Thyroid gland (tissue), 4 donors: ENCODE data around the gene ACAP2.

ENCODE experiments used
- CTCF ChIP-seq, 6 experiments: fragments of 200-600 bp in 3 of 6; fragments of 450-650 bp in 3 of 6; sonication (generic) in 3 of 6; IDR thresholded peaks; one replicate each; pipeline ENCODE4 v1.5.1; 2016 to 2019; ENCODE audit warnings: antibody characterized with exemption in 6 of 6, mild to moderate bottlenecking in 2 of 6, inconsistent platforms in 1 of 6, moderate library complexity in 1 of 6
- POLR2A ChIP-seq, 2 donors: fragments of 450-650 bp; IDR thresholded peaks; one replicate each; pipeline ENCODE4 v1.6.1; 2017; ENCODE audit warnings: antibody characterized with exemption in 2 of 2, mild to moderate bottlenecking in 2 of 2, moderate library complexity in 1 of 2

DNA sequence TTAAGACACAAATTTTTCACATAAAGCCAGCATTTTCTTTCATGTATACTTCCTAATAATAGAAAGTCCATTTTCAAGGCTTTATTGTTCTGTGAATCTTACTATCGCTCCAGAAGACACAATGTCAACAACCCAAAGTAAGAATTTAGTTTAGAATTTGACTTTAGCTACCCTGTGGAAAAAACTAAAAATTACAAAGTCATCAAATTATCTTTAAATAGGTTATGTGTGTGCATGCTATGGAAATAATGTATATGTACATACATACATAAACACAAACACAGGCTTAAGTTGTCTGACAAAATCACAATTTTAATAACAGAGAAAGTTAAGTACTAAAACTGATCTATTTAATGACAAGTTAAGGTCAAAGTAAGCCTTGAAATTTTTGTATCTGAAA, 151.7 kb downstream of the ACAP2 start:
- TF ChIP-seq CTCF (IDR thresholded peaks at IDR 0.05) (no peak), POLR2A (IDR thresholded peaks at IDR 0.05) (no peak)
